Measurements from ENCODE around the gene ELF2. TPM values are rescaled to one million over a fixed set of nuclear protein-coding genes. Genes with fewer than 3 reads are reported as not detected.

The ELF2 gene
- total and polyA plus RNA-seq, 2 of the 8 experiments (the other 6 are each of a cell fraction or from before 2014, with no cell fraction given): 21.1 to 44.3 TPM

DNA sequence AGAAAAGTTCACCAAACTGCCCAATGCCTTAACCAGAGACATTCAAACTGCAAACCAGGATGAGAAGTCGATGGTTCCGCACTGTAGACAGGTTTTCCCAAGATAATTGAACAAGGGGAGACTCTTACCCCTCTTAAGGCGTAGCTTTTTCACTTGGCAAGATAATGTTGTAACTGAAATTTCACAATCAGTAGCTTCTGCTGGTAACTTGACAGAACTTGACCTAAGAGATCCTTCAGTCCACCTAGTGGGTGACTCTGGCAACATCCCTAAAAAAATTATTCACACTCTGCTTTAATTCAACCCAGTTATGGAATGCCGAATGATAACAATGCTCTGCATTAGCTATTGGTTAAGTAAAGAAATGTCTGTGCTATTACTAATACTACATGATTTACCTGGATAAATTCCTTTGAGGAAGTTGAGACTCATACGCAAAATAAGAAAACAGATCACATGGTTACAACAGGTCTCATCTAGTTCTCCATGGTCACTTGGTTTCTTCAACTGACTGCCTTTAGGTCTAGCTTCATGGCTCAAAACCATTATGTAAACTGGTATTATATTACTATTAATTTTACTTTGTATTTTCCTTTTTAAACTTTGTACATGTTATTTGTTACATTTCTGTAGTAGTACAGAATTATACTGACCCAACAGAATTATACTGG, 9.1 kb downstream of the ELF2 start (continued):
- TF ChIP-seq PHF8 (conservative IDR thresholded peaks at IDR 0.05; ENCODE audit: low read depth, low read length) (no peak), CHD2 (IDR thresholded peaks at IDR 0.05; ENCODE audit: low read length) (no peak), SP4 (IDR thresholded peaks at IDR 0.05; ENCODE audit: low read length) (no peak), TAF7 (optimal IDR thresholded peaks at IDR 0.05; ENCODE audit: borderline replicate concordance, low read depth, low read length) (no peak), SIRT6 (IDR thresholded peaks at IDR 0.05; ENCODE audit: low read length) (no peak), SIX5 (IDR thresholded peaks at IDR 0.05; ENCODE audit: low read depth, low read length) (no peak), BCL11A (IDR thresholded peaks at IDR 0.05; ENCODE audit: low read depth in 2 of 2, low read length in 2 of 2) (no peak), SIN3A (conservative IDR thresholded peaks at IDR 0.05 in 1 of 2, IDR thresholded peaks at IDR 0.05 in 1 of 2; ENCODE audit: low read depth in 1 of 2, low read length in 2 of 2) (no peak), POLR2A (IDR thresholded peaks at IDR 0.05; ENCODE audit: control extremely low read depth in 1 of 2, low read depth in 2 of 2, low read length in 2 of 2) (no peak), CEBPB (IDR thresholded peaks at IDR 0.05; ENCODE audit: low read depth, low read length) (peak; percentile 92), BACH1 (IDR thresholded peaks at IDR 0.05; ENCODE audit: low read length) (no peak), RAD21 (IDR thresholded peaks at IDR 0.05 in 1 of 2, conservative IDR thresholded peaks at IDR 0.05 in 1 of 2; ENCODE audit: low read depth in 2 of 2, low read length in 2 of 2) (peak; percentile 71 to 78), SRF (IDR thresholded peaks at IDR 0.05; ENCODE audit: low read depth, low read length) (no peak), CREB1 (IDR thresholded peaks at IDR 0.05) (no peak), CHD1 (IDR thresholded peaks at IDR 0.05; ENCODE audit: low read depth, low read length) (no peak), GTF2F1 (IDR thresholded peaks at IDR 0.05; ENCODE audit: borderline replicate concordance, low read depth, low read length) (no peak)
